ENCODE measurements around the gene MKRN1. TPM values are rescaled to one million over a fixed set of nuclear protein-coding genes. Genes with fewer than 3 reads are reported as not detected.
"Not testable (repeated sequence)": the region's sequence is repeated elsewhere in the genome, so short reads cannot be mapped to it uniquely, and the experiment has no call there.

The MKRN1 gene
- total RNA-seq, 1 donor from 2014 or later, result 39.6 TPM

DNA sequence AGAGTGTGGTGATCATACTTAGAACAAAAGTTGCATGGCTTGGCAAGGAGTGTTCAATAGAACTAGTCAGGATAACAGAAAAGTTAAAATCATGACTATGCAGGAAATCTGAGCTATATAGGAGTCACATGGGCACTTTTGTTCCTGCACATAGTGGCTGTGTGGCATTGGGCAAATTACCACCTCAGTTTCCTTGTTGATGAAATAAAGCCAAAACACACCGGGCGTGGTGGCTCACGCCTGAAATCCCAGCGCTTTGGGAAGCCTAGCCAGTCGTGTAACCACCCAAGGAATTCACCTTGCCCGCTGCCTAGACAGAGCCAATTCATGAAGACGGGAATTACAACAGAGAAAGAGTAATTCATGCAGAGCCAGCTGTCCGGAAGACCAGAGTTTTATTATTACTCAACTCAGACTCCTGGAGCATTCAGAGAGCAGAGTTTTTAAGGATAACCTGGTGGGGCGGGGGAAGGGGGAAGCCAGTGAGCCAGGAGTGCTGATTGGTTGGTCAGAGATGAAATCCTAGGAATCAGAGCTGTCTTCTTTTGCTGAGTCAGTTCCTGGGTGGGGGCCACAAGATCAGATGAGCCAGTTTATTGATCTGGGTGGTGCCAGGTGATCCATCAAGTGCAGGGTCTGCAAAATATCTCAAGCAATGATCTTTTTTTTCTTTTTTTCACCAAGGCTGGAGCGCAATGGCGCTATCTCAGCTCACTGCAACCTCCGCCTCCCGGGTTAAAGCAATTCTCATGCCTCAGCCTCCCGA is 6.4 kb upstream of the MKRN1 start:
- DNase-seq (ENCODE audit: low spot score) (no peak), ATAC-seq (no peak)

- DNase-seq (ENCODE audit: low spot score) (no peak), ATAC-seq (no peak)
Observed at GRCh38 chr7:140484951-140485499, 5.7 kb upstream of the MKRN1 start.

- no peak for DNase-seq (ENCODE audit: low spot score)
- ATAC-seq, result no peak
Observed at GRCh38 chr7:140484479-140484878, 5.2 kb upstream of the MKRN1 start.

- DNase-seq (ENCODE audit: low spot score), result no peak
- ATAC-seq, result no peak
Observed at GRCh38 chr7:140479739-140480084, 407 bp upstream of the MKRN1 start.

- DNase-seq (ENCODE audit: low spot score) (peak; percentile 54), ATAC-seq (peak; percentile 30)
Observed at GRCh38 chr7:140478246-140479061, 851 bp downstream of the MKRN1 start.

- no peak for DNase-seq (ENCODE audit: low spot score)
- ATAC-seq, result no peak
Observed at GRCh38 chr7:140476698-140477261, 2.5 kb downstream of the MKRN1 start.

GRCh38 chr7:140475747-140476333 is 3.5 kb downstream of the MKRN1 start:
- DNase-seq (ENCODE audit: low spot score), result no peak
- no peak for ATAC-seq

- DNase-seq (ENCODE audit: low spot score) (no peak), ATAC-seq (no peak)
Observed at GRCh38 chr7:140463111-140463510, 16.2 kb downstream of the MKRN1 start.

- no peak for DNase-seq (ENCODE audit: low spot score)
- no peak for ATAC-seq
Observed at GRCh38 chr7:140458916-140459315, 20.4 kb downstream of the MKRN1 start.

GRCh38 chr7:140458201-140458600 is 21.1 kb downstream of the MKRN1 start:
- ATAC-seq (no peak), DNase-seq (ENCODE audit: low spot score) (no peak)

- no peak for DNase-seq (ENCODE audit: low spot score)
- peak; percentile 65 for ATAC-seq
Observed at GRCh38 chr7:140456551-140457051, 22.7 kb downstream of the MKRN1 start.

DNA sequence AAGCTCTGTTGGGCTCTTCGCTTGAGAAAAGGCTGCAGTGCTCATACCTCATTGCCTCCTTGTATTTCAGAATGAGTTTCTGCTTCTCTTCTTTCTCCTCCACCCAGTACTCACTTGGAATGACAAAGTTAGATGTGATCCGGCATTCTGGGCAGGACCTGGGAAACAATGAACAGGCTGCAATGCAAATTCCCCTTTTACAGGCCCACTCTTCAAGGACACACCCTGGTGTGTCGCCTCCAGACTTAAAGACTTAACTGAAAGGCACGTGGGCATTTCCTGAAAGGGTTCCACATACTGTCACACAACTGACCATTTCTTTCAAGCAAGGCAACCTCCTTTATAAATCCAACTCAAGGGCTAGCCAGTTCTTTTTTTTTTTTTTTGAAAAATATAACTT is 23.6 kb downstream of the MKRN1 start:
- no peak for ATAC-seq
- no peak for DNase-seq (ENCODE audit: low spot score)

DNA sequence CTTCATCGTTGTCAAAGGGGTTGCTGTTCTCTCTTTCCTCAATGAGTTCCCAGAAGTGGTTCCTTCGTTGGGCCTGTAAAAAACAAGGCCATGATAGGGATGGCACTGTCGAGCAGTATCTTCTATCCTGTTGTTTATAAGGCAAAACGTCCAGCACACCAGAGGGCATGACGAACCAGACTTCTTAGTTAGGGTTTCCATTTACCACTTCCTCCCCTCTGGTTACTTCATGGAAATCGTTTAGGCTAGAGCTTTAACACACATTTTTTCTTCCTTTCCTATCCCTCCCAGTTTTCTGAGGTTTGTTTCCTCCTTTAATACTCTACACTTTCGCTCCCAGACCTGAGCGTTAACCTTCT is 24.7 kb downstream of the MKRN1 start:
- no peak for DNase-seq (ENCODE audit: low spot score)
- no peak for ATAC-seq

DNA sequence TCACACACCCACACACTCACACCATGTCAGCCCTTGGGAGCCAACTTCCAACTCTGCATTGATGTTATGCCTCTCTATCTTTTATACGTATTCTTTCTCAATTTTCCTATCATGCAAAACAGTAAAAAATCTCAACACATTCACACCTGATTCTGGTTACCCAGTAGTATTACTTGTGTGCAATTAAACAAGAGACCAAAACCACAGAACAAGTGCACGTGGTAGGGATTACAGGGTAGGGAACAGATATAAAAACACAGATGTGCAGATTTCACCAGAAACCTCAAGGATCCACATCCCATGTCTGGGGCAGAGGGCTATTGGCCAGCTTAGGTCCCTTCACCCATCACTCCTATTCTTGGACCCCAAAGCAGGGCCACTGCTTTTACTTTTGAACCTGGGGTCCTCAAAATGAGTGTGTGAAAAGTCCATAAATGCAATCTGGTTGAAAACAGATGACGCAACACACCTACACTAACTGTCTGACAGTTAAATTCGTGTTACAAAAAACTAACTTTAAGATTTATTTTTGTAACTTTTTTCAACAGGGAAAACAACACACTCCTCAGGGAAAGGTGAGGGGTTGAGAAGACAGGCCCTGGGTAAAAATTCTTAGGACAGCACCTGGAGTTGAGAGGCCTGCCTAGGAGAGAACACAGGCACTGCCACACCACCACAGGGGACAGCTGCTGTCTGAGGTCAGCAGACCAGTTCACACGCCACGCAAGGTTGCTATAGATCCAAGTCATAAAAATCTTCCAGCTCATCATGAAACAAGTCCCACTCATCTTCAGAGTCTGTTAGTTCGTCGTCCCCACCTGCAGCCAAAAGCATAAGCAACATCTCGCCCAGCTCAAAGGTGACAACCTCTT is 25.3 kb downstream of the MKRN1 start:
- DNase-seq (ENCODE audit: low spot score); ATAC-seq: not testable (repeated sequence)

- DNase-seq (ENCODE audit: low spot score), result no peak
- no peak for ATAC-seq
Observed at GRCh38 chr7:140453273-140453672, 26.0 kb downstream of the MKRN1 start.

GRCh38 chr7:140451716-140452115 is 27.6 kb downstream of the MKRN1 start:
- ATAC-seq, result no peak

DNA sequence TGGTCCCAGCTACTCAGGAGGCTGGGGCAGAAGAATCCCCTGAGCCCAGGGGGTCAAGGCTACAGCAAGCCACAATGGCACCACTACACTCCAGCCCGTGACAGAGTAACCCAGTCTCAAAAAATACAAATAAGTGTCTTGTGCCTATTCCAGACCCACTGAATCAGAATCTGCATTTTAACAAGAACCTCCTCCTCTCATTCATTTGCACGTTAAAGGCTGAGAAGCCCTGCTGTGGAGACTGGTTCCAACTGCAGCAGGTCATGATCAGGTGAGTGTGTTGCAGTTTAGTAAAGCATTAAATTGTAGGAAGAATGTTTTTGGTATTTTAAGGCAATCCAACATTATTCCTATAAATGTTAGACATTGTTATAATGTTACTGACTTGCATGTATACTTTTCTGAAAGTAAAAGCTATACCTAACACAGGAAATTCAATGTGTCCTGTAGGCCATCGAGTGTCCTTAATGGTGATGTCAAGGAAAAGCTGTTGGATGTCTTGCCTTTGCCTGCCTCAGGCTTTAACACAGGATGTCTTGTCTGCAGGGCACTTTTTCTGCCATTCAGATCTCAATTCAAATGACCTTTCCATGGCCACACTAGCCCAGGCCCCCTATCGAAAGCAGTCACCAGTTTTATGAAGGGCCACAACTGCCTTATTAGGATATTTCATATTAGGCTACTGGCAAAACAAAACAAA is 30.4 kb downstream of the MKRN1 start:
- no peak for DNase-seq (ENCODE audit: low spot score)
- no peak for ATAC-seq

More at GRCh38 chr7:140451716-140452115, 27.6 kb downstream of the MKRN1 start:
- no peak for DNase-seq (ENCODE audit: low spot score)

GRCh38 chr7:140447841-140448240 is 31.5 kb downstream of the MKRN1 start:
- no peak for ATAC-seq

GRCh38 chr7:140446467-140446866 is 32.8 kb downstream of the MKRN1 start:
- no peak for ATAC-seq
- DNase-seq (ENCODE audit: low spot score), result no peak

More at GRCh38 chr7:140447841-140448240, 31.5 kb downstream of the MKRN1 start:
- no peak for DNase-seq (ENCODE audit: low spot score)
